B cell (primary cell): ENCODE results near the gene ABI3BP. TPM values are rescaled to one million over a fixed set of nuclear protein-coding genes. Genes with fewer than 3 reads are reported as not detected.

Source experiments
- ATAC-seq: fragments of 200-7000 bp; cut with Tn5 transposase; one replicate; pipeline ENCODE4 v1.10.0; 2021; ENCODE audit warnings: low read depth, mild to moderate bottlenecking, moderate number of reproducible peaks, moderate library complexity
- CTCF ChIA-PET: fragments of 350-600 bp; sonication (Branson Sonifier 250); formaldehyde crosslinking; loops from one replicate; lab custom pipeline; 2021; ENCODE audit warnings: antibody characterized with exemption, inconsistent platforms; lab: Charles Lee
- POLR2A ChIA-PET: fragments of 350-600 bp; sonication (Branson Sonifier 250); formaldehyde crosslinking; loops from one replicate; lab custom pipeline; 2021; ENCODE audit warnings: antibody characterized with exemption; lab: Charles Lee
- DNase-seq: peaks from one replicate; pipeline ENCODE4 v3.0.0; 2013
- H2AFZ ChIP-seq: 2 replicates; pipeline ENCODE4 v1.6.1; 2012; ENCODE audit warnings: mild to moderate bottlenecking, low read depth, low read length; ENCODE audit not compliant: insufficient read depth, poor library complexity, severe bottlenecking
- H3K27ac ChIP-seq, 2 donors: 1 replicate in 1 of 2; 2 replicates in 1 of 2; pipeline ENCODE4 v1.5.1; 2012 to 2013; ENCODE audit warnings: low read length in 2 of 2, mild to moderate bottlenecking in 2 of 2, moderate library complexity in 1 of 2
- H3K27me3 ChIP-seq, 4 experiments: fragments of 200-600 bp in 1 of 4; sonication (generic) in 1 of 4; replicated peaks in 1 of 4; 1 replicate in 2 of 4; 2 replicates in 2 of 4; pipeline versions ENCODE4 v1.6.1 to v1.7.0; 2013 to 2016; ENCODE audit warnings: low read length in 3 of 4, mild to moderate bottlenecking in 2 of 4, mixed read lengths in 1 of 4, moderate library complexity in 1 of 4; ENCODE audit not compliant: insufficient read depth in 4 of 4, control insufficient read depth in 3 of 4; ENCODE audit errors: control extremely low read depth in 1 of 4
- H3K36me3 ChIP-seq, 2 experiments: replicated peaks in 1 of 2; 1 replicate in 1 of 2; 2 replicates in 1 of 2; pipeline versions ENCODE4 v1.6.1 to v1.7.1; 2013; ENCODE audit warnings: low read length in 1 of 2; ENCODE audit not compliant: insufficient read depth in 2 of 2, control insufficient read depth in 1 of 2; ENCODE audit errors: control extremely low read depth in 1 of 2, extremely low read depth in 1 of 2
- H3K4me1 ChIP-seq, 2 donors: fragments of 200-600 bp in 1 of 2; sonication (generic) in 1 of 2; 1 replicate in 1 of 2; 2 replicates in 1 of 2; pipeline versions ENCODE4 v1.5.1 to v1.6.1; 2013 to 2017; ENCODE audit warnings: low read length in 2 of 2; ENCODE audit not compliant: control insufficient read depth in 2 of 2, insufficient read depth in 2 of 2
- H3K4me2 ChIP-seq: replicated peaks from 2 replicates; pipeline ENCODE3; 2012; ENCODE audit warnings: mild to moderate bottlenecking, low read depth, low read length; ENCODE audit not compliant: poor library complexity, severe bottlenecking
- H3K4me3 ChIP-seq, 5 experiments: fragments of 200-600 bp in 1 of 5; sonication (generic) in 1 of 5; 1 replicate in 3 of 5; 2 replicates in 2 of 5; pipeline versions ENCODE4 v1.5.1 to v1.7.0; 2011 to 2016; ENCODE audit warnings: low read length in 4 of 5, mild to moderate bottlenecking in 4 of 5, low read depth in 2 of 5, control low read depth in 1 of 5, moderate library complexity in 1 of 5; ENCODE audit not compliant: insufficient read depth in 1 of 5; ENCODE audit errors: control extremely low read depth in 1 of 5, extremely low read depth in 1 of 5
- H3K79me2 ChIP-seq: fragments of 200-600 bp; sonication (generic); one replicate; pipeline ENCODE4 v1.6.0; 2016; ENCODE audit warnings: low read length; ENCODE audit not compliant: control insufficient read depth, insufficient read depth
- H3K9ac ChIP-seq: fragments of 200-600 bp; sonication (generic); 2 replicates; pipeline ENCODE4 v1.6.1; 2017; ENCODE audit warnings: mild to moderate bottlenecking, low read length, moderate library complexity
- H3K9me3 ChIP-seq, 3 donors: one replicate each; pipeline versions ENCODE4 v1.6.1 to v1.7.1; 2013; ENCODE audit warnings: low read length in 2 of 3; ENCODE audit not compliant: control insufficient read depth in 2 of 3, insufficient read depth in 1 of 3; ENCODE audit errors: control extremely low read depth in 1 of 3
- H4K20me1 ChIP-seq: 2 replicates; pipeline ENCODE4 v1.6.0; 2012; ENCODE audit warnings: mild to moderate bottlenecking, low read length; ENCODE audit not compliant: insufficient read depth, control insufficient read depth, poor library complexity, severe bottlenecking
- H3K27ac Mint-ChIP-seq: one replicate; pipeline ENCODE4 v1.8.0; 2021; ENCODE audit warnings: mixed read lengths
- H3K27me3 Mint-ChIP-seq: one replicate; pipeline ENCODE4 v1.8.0; 2021; ENCODE audit warnings: mixed read lengths
- H3K4me1 Mint-ChIP-seq: one replicate; pipeline ENCODE4 v1.8.0; 2021; ENCODE audit warnings: mixed read lengths
- H3K4me3 Mint-ChIP-seq: one replicate; pipeline ENCODE4 v1.8.0; 2021; ENCODE audit warnings: mixed read lengths
- H3K9me3 Mint-ChIP-seq: one replicate; pipeline ENCODE4 v1.8.0; 2022; ENCODE audit warnings: mixed read lengths; ENCODE audit not compliant: insufficient read depth
- CTCF ChIP-seq: fragments of 200-600 bp; IDR thresholded peaks from one replicate; pipeline ENCODE4 v1.8.0; 2022; ENCODE audit warnings: antibody characterized with exemption, mild to moderate bottlenecking
- EZH2 ChIP-seq: IDR thresholded peaks from 2 replicates; pipeline ENCODE4 v1.6.1; 2012; ENCODE audit warnings: borderline replicate concordance, low read depth, mild to moderate bottlenecking, moderate library complexity, low read length; ENCODE audit not compliant: insufficient read depth, poor library complexity, severe bottlenecking
- WGBS: methylation state at CpG from one replicate; pipeline ENCODE4 v1.1.5; 2013; ENCODE audit warnings: missing lambda C conversion rate; ENCODE audit not compliant: insufficient coverage; 5-methylcytosine and 5-hydroxymethylcytosine counted together
- intact Hi-C: fragments of 100-400 bp; cut with micrococcal nuclease; formaldehyde crosslinking; loops from one replicate; pipeline ENCODE4 v1.10.0; 2022
- polyA plus RNA-seq: library from polyadenylated mRNA; depleted of rRNA; stranded (reverse); fragments of >200 nt; gene quantifications from 2 replicates; pipeline ENCODE4 v1.2.3, GENCODE V29; 2012
- total RNA-seq, 2 donors: library from RNA; stranded (reverse); fragments of 120-200 nt in 1 of 2; gene quantifications; 1 replicate in 1 of 2; 2 replicates in 1 of 2; pipeline versions ENCODE4 v1.2.3 to v1.2.4, GENCODE V29; 2013 to 2022

ABI3BP gene
- total and polyA plus RNA-seq, 2 donors (not counting 1 experiment from before 2014, with no cell fraction given) = not detected

- H3K4me1 ChIP-seq = no peaks in the 10 kb centered on the region
- peaks cover 27% of the 10 kb centered on the region for H4K20me1 ChIP-seq
- H3K9ac ChIP-seq = no peak overlapping the region
- H2AFZ ChIP-seq = no peak overlapping the region
- TF ChIP-seq EZH2 (no peak), CTCF (no peak)
- Mint-ChIP-seq H3K27ac (no peak overlapping the region), H3K9me3 (no peaks in the 10 kb centered on the region), H3K4me3 (no peak overlapping the region), H3K4me1 (no peaks in the 10 kb centered on the region), H3K27me3 (no peaks in the 10 kb centered on the region)
- H3K27ac ChIP-seq = no peak overlapping the region
- CTCF ChIA-PET = interaction anchor here (1.8 kb wide), 1 partner anchor 9 kb away, joined by 4 read pairs; no protein-coding TSS in a partner anchor
- peaks cover 4% of the 10 kb centered on the region for H3K79me2 ChIP-seq
- ATAC-seq (no peak), DNase-seq (no peak)
- intact Hi-C loops = no loop called here
- H3K36me3 ChIP-seq = peaks cover 14 to 63% of the 10 kb centered on the region in 2 experiments
- H3K4me2 ChIP-seq = no peak overlapping the region
- H3K9me3 ChIP-seq = no peaks in the 10 kb centered on the region
- WGBS = no CpG with 5 or more reads among the region's 3 CpGs
- POLR2A ChIA-PET = no interaction called here
- no peak overlapping the region for H3K4me3 ChIP-seq
- H3K27me3 ChIP-seq = no peaks in the 10 kb centered on the region
These were observed 260.8 kb downstream of the ABI3BP start for GRCh38 chr3:100732435-100732834.

GRCh38 chr3:100730524-100730923 is 262.7 kb downstream of the ABI3BP start:
- 66% methylated on average over 3 of the region's 3 CpGs for WGBS
- CTCF ChIA-PET = no interaction called here
- intact Hi-C loops = no loop called here
- Histone ChIP-seq H3K9me3 (no peaks in the 10 kb centered on the region), H3K36me3 (peaks cover 14 to 60% of the 10 kb centered on the region in 2 experiments), H3K27me3 (no peaks in the 10 kb centered on the region), H3K27ac (no peak overlapping the region), H3K4me1 (no peaks in the 10 kb centered on the region), H3K9ac (no peak overlapping the region), H3K4me2 (no peak overlapping the region), H2AFZ (no peak overlapping the region), H3K4me3 (no peak overlapping the region), H4K20me1 (peaks cover 23% of the 10 kb centered on the region), H3K79me2 (peaks cover 7% of the 10 kb centered on the region)
- no peak for ATAC-seq
- TF ChIP-seq CTCF (no peak), EZH2 (no peak)
- POLR2A ChIA-PET = no interaction called here
- Mint-ChIP-seq H3K4me1 (peaks cover 7% of the 10 kb centered on the region), H3K27me3 (no peaks in the 10 kb centered on the region), H3K4me3 (no peak overlapping the region), H3K9me3 (no peaks in the 10 kb centered on the region), H3K27ac (no peak overlapping the region)
- no peak for DNase-seq
